Brain microvascular endothelial cell (primary cell): Measurements from ENCODE around the gene ELF1.
"Not testable (repeated sequence)": the region's sequence is repeated elsewhere in the genome, so short reads cannot be mapped to it uniquely, and the experiment has no call there.

Source experiments
- DNase-seq: peaks from one replicate; pipeline ENCODE4 v3.0.0-alpha.2; 2020
- H3K27ac ChIP-seq: fragments of 250-450 bp; sonication (Bioruptor Pico); 2 replicates; pipeline ENCODE4 v1.5.1; 2020; ENCODE audit warnings: mild to moderate bottlenecking, moderate library complexity
- H3K27me3 ChIP-seq: fragments of 250-450 bp; sonication (Bioruptor Pico); replicated peaks from 2 replicates; pipeline ENCODE4 v1.5.1; 2020; ENCODE audit warnings: mild to moderate bottlenecking
- H3K36me3 ChIP-seq: fragments of 250-450 bp; sonication (Bioruptor Pico); replicated peaks from 2 replicates; pipeline ENCODE4 v1.5.1; 2020; ENCODE audit warnings: mild to moderate bottlenecking
- H3K4me3 ChIP-seq: 2 replicates; pipeline ENCODE4 v1.5.1; 2011; ENCODE audit warnings: low read depth, mild to moderate bottlenecking, control low read depth, low read length, moderate library complexity
- in situ Hi-C: cut with HindIII; loops from 2 replicates; pipeline ENCODE4 v1.10.0; 2017; ENCODE audit warnings: low sequenced_read_pairs, low pct_ligation_motif_present
- TF ChIP-seq, protein P1 (sequence below): IDR thresholded peaks from 2 replicates; pipeline ENCODE4 v1.5.1; 2011; ENCODE audit warnings: low read depth, mild to moderate bottlenecking, moderate library complexity, low read length, control low read depth, inconsistent platforms; ENCODE audit errors: missing control alignments

Gene ELF1

DNA sequence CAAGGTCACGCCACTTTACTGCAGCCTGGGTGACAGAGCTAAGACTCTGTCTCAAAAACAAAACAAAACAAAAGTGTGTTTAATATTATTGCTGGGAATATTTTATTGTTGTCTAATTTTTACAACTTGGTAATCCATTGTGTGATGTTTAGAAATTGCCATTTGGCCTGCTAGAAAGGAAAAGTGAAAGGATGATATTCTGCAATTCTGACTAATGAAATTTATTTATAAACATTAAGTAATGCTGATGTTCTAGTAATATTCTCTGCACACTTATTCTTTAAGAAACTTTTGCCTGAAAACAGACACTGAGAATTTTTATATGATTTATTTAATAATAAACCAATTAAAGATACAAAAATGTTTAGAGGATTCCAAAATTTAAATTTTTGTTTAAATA, 87.4 kb downstream of the ELF1 start:
- in situ Hi-C loops = no loop called here
- Histone ChIP-seq H3K4me3 (no peak overlapping the region), H3K27ac (no peak overlapping the region), H3K36me3 (peaks cover 13% of the 10 kb centered on the region), H3K27me3 (no peaks in the 10 kb centered on the region)
- DNase-seq = no peak
- TF ChIP-seq, protein P1, sequence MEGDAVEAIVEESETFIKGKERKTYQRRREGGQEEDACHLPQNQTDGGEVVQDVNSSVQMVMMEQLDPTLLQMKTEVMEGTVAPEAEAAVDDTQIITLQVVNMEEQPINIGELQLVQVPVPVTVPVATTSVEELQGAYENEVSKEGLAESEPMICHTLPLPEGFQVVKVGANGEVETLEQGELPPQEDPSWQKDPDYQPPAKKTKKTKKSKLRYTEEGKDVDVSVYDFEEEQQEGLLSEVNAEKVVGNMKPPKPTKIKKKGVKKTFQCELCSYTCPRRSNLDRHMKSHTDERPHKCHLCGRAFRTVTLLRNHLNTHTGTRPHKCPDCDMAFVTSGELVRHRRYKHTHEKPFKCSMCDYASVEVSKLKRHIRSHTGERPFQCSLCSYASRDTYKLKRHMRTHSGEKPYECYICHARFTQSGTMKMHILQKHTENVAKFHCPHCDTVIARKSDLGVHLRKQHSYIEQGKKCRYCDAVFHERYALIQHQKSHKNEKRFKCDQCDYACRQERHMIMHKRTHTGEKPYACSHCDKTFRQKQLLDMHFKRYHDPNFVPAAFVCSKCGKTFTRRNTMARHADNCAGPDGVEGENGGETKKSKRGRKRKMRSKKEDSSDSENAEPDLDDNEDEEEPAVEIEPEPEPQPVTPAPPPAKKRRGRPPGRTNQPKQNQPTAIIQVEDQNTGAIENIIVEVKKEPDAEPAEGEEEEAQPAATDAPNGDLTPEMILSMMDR = no peak

DNA sequence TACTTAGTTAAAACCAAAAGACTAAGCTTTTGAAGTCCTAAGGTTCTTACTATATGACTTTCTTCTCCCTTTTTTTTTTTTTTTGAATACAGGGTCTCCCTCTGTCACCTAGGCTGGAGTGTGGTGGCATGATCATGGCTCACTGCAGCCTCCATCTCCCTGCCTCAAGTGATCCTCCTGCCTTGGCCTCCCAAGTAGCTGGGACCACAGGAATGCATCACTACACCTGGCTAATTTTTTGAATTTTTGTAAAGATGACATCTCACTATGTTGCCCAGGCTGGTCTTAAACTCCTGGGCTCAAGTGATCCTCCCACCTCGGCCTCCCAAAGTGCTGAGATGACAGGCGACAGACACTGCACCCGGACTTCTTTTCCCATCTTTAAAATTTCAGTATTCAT, 89.2 kb downstream of the ELF1 start:
- in situ Hi-C loops, H3K27me3 ChIP-seq, H3K27ac ChIP-seq, DNase-seq, H3K4me3 ChIP-seq: not testable (repeated sequence)
- peaks cover 13% of the 10 kb centered on the region for H3K36me3 ChIP-seq

DNA sequence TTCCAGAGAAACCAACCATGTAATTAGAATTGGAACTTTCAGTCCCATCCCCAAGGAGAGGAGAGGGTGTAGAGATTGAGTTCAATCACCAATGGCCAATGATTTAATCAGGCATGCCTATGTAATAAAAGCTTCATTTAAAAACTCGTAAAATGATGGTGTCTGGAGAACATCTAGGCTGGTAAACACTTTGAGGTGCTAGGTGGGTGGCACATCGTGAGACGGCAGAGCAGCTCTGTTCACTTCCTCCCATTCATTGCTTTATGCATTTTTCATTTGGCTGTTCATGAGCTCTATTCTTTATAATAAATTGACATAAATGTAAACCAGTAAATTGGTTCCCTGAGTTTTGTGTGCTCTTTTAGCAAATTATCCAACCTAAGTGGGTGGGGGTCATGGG, 90.1 kb downstream of the ELF1 start:
- Histone ChIP-seq H3K36me3 (peaks cover 13% of the 10 kb centered on the region), H3K27ac (no peak overlapping the region), H3K27me3 (no peaks in the 10 kb centered on the region), H3K4me3 (no peak overlapping the region)
- TF ChIP-seq, protein P1 = no peak
- no peak for DNase-seq
- in situ Hi-C loops = no loop called here

DNA sequence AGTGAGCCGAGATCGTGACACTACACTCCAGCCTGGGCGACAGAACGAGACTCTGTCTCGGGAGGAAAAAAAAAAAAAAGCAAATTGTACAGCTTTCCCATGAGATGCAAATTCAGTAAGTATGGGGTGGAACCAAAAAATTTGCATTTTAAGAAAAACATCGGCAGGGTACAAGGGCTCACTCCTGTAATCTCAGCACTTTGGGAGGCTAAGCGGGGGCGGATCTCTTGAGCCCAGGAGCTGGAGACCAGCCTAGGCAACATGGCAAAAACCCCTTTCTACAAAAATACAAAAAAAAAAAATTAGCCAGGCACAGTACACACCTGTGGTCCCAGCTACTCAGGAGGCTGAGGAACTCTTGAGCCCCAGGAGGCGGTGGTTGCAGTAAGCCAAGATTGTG, 91.2 kb downstream of the ELF1 start:
- Histone ChIP-seq H3K4me3 (no peak overlapping the region), H3K27ac (no peak overlapping the region), H3K27me3 (no peaks in the 10 kb centered on the region), H3K36me3 (peaks cover 6% of the 10 kb centered on the region)
- in situ Hi-C loops = no loop called here
- TF ChIP-seq, protein P1 = no peak
- no peak for DNase-seq

DNA sequence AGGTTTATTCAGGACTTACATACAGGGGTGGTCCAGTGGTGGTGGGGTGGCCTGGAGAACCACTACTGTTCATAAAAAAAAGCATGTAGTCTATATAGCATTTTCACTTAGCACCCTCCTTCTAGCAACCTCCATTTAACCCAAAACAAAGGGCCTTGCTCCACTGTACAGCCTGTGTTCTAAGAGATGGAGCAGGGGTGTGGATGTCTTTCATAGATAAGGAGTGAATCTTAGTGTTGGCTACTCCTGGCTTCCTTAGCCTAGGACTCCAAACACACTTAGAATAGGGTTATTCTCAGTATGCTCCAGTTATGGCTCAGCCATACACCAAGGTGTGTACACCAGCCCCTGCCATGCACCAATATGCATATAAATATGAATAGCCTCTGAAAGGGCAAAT, 95.2 kb downstream of the ELF1 start:
- Histone ChIP-seq H3K36me3 (peaks cover 1% of the 10 kb centered on the region), H3K27ac (no peak overlapping the region), H3K27me3 (no peaks in the 10 kb centered on the region), H3K4me3 (no peak overlapping the region)
- TF ChIP-seq, protein P1 = no peak
- no peak for DNase-seq
- in situ Hi-C loops = no loop called here

DNA sequence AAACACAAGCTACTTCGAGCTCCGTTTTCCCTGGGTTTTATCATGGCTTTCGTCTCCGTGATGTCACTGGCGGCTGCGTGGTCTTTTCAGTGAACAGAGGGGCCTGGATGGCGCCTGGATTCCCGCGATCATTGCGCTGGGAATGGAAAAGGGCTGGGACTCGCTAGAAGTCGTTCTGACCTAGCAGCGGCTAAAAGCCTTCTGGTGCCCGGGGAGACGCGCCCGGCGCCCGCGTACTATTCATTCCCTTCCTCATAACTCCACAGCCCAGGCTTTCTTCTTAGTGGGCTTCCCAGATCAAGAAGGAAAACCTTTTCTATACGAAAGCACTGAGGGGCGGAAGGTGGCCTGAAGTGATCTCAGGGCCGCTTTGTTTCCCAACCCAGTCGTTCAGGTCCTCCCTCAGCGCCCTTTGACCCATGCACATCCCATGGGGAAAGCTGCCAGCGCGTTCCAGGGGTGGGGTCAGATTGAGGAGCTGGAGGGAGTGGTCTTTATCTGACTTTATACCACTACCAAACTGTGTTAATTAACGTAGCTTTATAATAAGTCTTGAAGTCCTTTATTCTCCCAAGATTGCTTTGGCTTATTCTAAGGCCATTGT, 96.6 kb downstream of the ELF1 start:
- Histone ChIP-seq H3K27me3 (no peaks in the 10 kb centered on the region), H3K36me3 (no peaks in the 10 kb centered on the region), H3K4me3 (no peak overlapping the region), H3K27ac (no peak overlapping the region)
- no peak for DNase-seq
- TF ChIP-seq, protein P1 = no peak
- in situ Hi-C loops = no loop called here
